ENCODE results near the gene PPP1R9B. TPM values are rescaled to one million over a fixed set of nuclear protein-coding genes. Genes with fewer than 3 reads are reported as not detected.

PPP1R9B gene
- total RNA-seq, 4 donors from 2014 or later, result 24.9 to 35.9 (median 28.2) TPM

DNA sequence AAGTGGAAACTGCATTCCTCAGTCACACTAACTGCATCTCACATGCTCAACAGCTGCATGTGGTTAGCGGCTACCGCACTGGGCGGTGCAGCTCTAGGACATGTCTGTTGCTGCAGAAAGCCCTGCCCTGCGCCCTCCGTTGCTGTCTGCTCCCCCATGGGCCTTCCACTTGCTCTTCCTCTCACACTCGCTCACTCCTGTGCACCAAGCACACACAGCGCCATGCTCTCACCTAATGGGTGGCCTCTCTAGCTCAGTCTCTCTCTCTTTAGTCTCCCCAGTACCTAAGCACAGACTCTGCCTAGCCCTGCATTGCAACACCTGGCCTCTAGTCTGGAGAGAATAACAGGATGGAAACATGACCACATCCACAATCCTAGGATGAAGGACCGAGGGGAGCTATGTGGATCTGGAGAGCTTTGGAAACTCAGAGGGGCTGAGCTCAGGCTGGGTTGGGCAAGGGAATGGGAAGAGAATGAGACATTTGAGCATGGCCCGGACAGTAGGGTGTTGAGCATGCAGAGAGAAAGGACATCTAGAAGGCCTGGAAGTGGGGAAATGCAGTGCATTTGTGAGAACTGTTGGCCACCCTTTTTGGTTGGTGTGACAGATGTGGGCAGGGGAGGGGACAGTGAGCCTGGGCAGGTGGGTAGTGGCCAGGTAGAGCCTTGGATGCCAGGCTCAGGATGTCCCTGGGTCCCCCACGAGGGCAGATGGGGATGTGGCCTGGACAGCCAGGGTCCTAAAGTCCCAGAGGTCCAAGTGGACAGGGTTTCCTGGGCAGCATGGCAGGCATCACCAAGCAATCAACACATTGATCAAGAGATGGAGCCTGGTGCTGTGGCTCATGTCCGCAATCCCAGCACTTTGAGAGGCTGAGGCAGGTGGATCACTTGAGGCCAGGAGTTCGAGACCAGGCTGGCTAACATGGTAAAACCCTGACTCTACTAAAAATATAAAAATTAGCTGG lies 31.4 kb upstream of the PPP1R9B start:
- intact Hi-C loops (cut with DNase I), result no loop called here
- Histone ChIP-seq H3K36me3 (peaks cover 0 to 15% (median 0%) of the 10 kb centered on the region in 3 donors), H3K4me3 (no peak overlapping the region), H3K27me3 (no peaks in the 10 kb centered on the region), H3K4me1 (peaks cover 29 to 58% (median 41%) of the 10 kb centered on the region in 3 donors), H3K27ac (peak overlapping the region in 1 of 4 donors; percentile 80), H3K9me3 (no peaks in the 10 kb centered on the region)
- TF ChIP-seq, protein P1, sequence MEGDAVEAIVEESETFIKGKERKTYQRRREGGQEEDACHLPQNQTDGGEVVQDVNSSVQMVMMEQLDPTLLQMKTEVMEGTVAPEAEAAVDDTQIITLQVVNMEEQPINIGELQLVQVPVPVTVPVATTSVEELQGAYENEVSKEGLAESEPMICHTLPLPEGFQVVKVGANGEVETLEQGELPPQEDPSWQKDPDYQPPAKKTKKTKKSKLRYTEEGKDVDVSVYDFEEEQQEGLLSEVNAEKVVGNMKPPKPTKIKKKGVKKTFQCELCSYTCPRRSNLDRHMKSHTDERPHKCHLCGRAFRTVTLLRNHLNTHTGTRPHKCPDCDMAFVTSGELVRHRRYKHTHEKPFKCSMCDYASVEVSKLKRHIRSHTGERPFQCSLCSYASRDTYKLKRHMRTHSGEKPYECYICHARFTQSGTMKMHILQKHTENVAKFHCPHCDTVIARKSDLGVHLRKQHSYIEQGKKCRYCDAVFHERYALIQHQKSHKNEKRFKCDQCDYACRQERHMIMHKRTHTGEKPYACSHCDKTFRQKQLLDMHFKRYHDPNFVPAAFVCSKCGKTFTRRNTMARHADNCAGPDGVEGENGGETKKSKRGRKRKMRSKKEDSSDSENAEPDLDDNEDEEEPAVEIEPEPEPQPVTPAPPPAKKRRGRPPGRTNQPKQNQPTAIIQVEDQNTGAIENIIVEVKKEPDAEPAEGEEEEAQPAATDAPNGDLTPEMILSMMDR (IDR thresholded peaks at IDR 0.05), result no peak
- no peak for TF ChIP-seq POLR2A (IDR thresholded peaks at IDR 0.05)
- no peak for DNase-seq
- 59 to 71% methylated on average over 10 to 12 of the region's 12 CpGs for whole genome bisulfite sequencing, 2 donors

DNA sequence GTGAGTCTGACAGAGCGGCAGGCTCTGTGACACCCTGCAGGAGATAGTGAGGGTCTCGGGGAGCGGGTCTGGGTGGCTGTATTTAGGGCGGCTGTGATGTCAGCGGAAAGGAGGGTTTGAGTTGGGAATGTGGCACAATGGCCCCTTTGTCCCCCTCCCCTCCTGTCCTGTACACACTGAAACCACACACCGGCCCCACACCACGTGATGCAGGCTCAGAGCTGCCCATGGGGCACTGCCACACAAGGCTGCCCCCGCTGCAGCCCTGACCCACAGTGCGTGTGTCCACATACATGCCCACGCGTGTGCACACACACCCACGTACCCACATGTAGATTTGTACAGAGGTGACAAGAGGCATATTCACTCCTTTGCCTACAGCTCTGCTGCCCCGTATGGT lies 30.7 kb upstream of the PPP1R9B start:
- Histone ChIP-seq H3K27ac (no peak overlapping the region), H3K9me3 (no peaks in the 10 kb centered on the region), H3K27me3 (no peaks in the 10 kb centered on the region), H3K4me1 (peaks cover 30 to 64% (median 43%) of the 10 kb centered on the region in 3 donors), H3K4me3 (no peak overlapping the region), H3K36me3 (peaks cover 0 to 8% (median 0%) of the 10 kb centered on the region in 3 donors)
- 84 to 90% methylated on average over 6 to 11 of the region's 13 CpGs for WGBS, 2 donors
- intact Hi-C loops (cut with DNase I), result no loop called here
- no peak for DNase-seq
- TF ChIP-seq POLR2A (IDR thresholded peaks at IDR 0.05), result no peak
- TF ChIP-seq, protein P1 (IDR thresholded peaks at IDR 0.05), result no peak

GRCh38 chr17:50180620-50181019 lies 30.1 kb upstream of the PPP1R9B start:
- no peaks in the 10 kb centered on the region for H3K27me3 ChIP-seq
- 0 to 100% methylated on average over 1 to 2 of the region's 12 CpGs for WGBS, 2 donors
- TF ChIP-seq POLR2A (IDR thresholded peaks at IDR 0.05), result no peak
- TF ChIP-seq, protein P1 (IDR thresholded peaks at IDR 0.05), result no peak
- H3K36me3 ChIP-seq, result peaks cover 0 to 3% (median 0%) of the 10 kb centered on the region in 3 donors
- H3K4me3 ChIP-seq, result no peak overlapping the region
- no peaks in the 10 kb centered on the region for H3K9me3 ChIP-seq
- H3K4me1 ChIP-seq, result peaks cover 30 to 68% (median 43%) of the 10 kb centered on the region in 3 donors
- intact Hi-C loops (cut with DNase I), result no loop called here
- no peak overlapping the region for H3K27ac ChIP-seq
- DNase-seq, result no peak

DNA sequence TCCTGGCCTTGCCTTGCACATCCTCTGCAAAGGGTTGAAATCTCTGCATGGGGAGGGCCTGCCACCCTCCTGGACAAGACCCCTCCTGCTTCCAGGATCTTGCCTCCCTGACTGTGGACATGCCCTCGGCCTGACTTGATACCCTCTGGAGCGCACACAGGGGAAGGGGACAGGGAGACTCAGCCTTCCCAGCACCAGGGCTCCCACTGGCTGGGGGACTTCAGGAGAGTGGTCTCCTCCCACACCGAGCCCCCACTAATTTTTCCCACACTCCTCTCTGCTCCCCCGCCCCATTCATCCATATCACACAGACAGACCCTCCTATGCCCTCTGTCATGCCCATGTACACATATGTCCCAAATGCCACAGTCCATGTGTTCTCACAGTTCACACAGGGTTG lies 29.6 kb upstream of the PPP1R9B start:
- DNase-seq, result no peak
- intact Hi-C loops (cut with DNase I), result no loop called here
- H3K4me1 ChIP-seq, result peaks cover 30 to 68% (median 43%) of the 10 kb centered on the region in 3 donors
- no peaks in the 10 kb centered on the region for H3K9me3 ChIP-seq
- H3K27ac ChIP-seq, result no peak overlapping the region
- H3K36me3 ChIP-seq, result no peaks in the 10 kb centered on the region
- H3K4me3 ChIP-seq, result no peak overlapping the region
- TF ChIP-seq POLR2A (IDR thresholded peaks at IDR 0.05), result no peak
- TF ChIP-seq, protein P1 (IDR thresholded peaks at IDR 0.05), result no peak
- no peaks in the 10 kb centered on the region for H3K27me3 ChIP-seq
- WGBS, 2 donors, result 90 to 99% methylated on average over 4 of the region's 4 CpGs

All from esophagus squamous epithelium (tissue), 5 donors.